Gastrocnemius medialis (tissue), 4 donors: ENCODE results near the gene LARP7.

Experiments
- POLR2A ChIP-seq, 2 donors: fragments of 450-650 bp; IDR thresholded peaks; one replicate each; pipeline ENCODE4 v1.6.1; 2017; ENCODE audit warnings: antibody characterized with exemption in 2 of 2, mild to moderate bottlenecking in 2 of 2, moderate library complexity in 2 of 2
- TF ChIP-seq, protein P1 (sequence below), 5 experiments: fragments of 450-650 bp in 3 of 5; fragments of 200-600 bp in 2 of 5; sonication (generic) in 2 of 5; IDR thresholded peaks in 4 of 5; conservative IDR thresholded peaks in 1 of 5; 1 replicate in 4 of 5; 2 replicates in 1 of 5; pipeline ENCODE4 v1.5.1; 2016 to 2019; ENCODE audit warnings: antibody characterized with exemption in 5 of 5, mild to moderate bottlenecking in 3 of 5, moderate library complexity in 3 of 5

DNA sequence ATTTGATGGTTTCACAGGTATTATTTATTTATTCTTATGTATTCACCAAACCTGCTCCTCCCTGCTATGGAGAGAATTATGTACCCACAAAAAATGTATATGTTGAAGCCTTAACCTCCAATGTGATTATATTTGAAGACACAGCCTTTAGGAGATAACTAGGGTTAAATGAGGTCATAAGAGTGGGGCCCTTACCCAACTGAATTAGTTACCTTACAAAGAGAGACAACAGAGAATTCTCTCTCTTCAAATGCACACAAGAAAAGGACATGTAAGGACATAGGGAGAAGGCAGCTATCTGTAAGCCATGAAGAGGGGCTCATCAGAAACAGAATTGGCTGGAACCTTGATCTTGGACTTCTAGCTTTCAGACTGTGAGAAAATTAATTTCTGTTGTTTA is 44.2 kb upstream of the LARP7 start:
- no peak for TF ChIP-seq POLR2A (IDR thresholded peaks at IDR 0.05)
- TF ChIP-seq, protein P1, sequence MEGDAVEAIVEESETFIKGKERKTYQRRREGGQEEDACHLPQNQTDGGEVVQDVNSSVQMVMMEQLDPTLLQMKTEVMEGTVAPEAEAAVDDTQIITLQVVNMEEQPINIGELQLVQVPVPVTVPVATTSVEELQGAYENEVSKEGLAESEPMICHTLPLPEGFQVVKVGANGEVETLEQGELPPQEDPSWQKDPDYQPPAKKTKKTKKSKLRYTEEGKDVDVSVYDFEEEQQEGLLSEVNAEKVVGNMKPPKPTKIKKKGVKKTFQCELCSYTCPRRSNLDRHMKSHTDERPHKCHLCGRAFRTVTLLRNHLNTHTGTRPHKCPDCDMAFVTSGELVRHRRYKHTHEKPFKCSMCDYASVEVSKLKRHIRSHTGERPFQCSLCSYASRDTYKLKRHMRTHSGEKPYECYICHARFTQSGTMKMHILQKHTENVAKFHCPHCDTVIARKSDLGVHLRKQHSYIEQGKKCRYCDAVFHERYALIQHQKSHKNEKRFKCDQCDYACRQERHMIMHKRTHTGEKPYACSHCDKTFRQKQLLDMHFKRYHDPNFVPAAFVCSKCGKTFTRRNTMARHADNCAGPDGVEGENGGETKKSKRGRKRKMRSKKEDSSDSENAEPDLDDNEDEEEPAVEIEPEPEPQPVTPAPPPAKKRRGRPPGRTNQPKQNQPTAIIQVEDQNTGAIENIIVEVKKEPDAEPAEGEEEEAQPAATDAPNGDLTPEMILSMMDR (IDR thresholded peaks at IDR 0.05 in 4 of 5, conservative IDR thresholded peaks at IDR 0.05 in 1 of 5), result no peak
